K562 (cell line): Measurements from ENCODE around the gene IRF2BP2. TPM values are rescaled to one million over a fixed set of nuclear protein-coding genes. Genes with fewer than 3 reads are reported as not detected.
A peak's percentile ranks its signal among the peaks of the same experiment; 100 is the strongest.

ENCODE experiments used
- ATAC-seq: fragments of 200-7000 bp; cut with Tn5 transposase; 3 replicates; pipeline ENCODE4 v1.9.1; 2020; ENCODE audit warnings: moderate library complexity
- BruUV-seq: library from RNA; stranded (reverse); fragments of 400-500 nt; replicated peaks from 2 replicates; lab custom pipeline; 2021; lab: Mats Ljungman, UMichigan
- CTCF ChIA-PET: fragments of 300-600 bp; formaldehyde crosslinking; extraction: SDS; loops from one replicate; lab custom pipeline; 2021; ENCODE audit warnings: low intra/inter-chr PET ratio; lab: Yijun Ruan, JAX
- POLR2A ChIA-PET: fragments of 300-600, 350-650 bp; sonication (Branson Sonifier 250); formaldehyde crosslinking; extraction: SDS; loops from one replicate; lab custom pipeline; 2021; ENCODE audit warnings: antibody characterized with exemption, inconsistent platforms; lab: Yijun Ruan, JAX
- DNase-seq, 4 experiments: peaks; one replicate each; pipeline versions ENCODE4 v3.0.0 to v3.0.0-alpha.2; 2011 to 2018; ENCODE audit warnings: low spot score in 3 of 4, mixed read lengths in 3 of 4; ENCODE audit errors: extremely low read depth in 1 of 4
- FAIRE-seq: peaks from 2 replicates; lab custom pipeline; 2011; peaks lifted over from hg19 to GRCh38; lab: Jason Lieb, UNC
- H2AFZ ChIP-seq: 2 replicates; pipeline ENCODE4 v1.6.0; 2011; ENCODE audit warnings: low read depth, low read length, control low read depth, inconsistent platforms
- H3K27ac ChIP-seq: fragments of 200-600 bp; 3 replicates; pipeline ENCODE4 v1.8.0; 2011; ENCODE audit warnings: low read depth, mild to moderate bottlenecking, control low read depth, inconsistent platforms, low read length, moderate library complexity, mixed read lengths; ENCODE audit errors: extremely low read depth
- H3K27me3 ChIP-seq, 2 experiments: fragments of 300-600 bp in 1 of 2; 2 replicates in 1 of 2; 3 replicates in 1 of 2; pipeline versions ENCODE4 v1.6.0 to v1.8.0; 2011; ENCODE audit warnings: inconsistent platforms in 2 of 2, low read length in 2 of 2, mild to moderate bottlenecking in 1 of 2, mixed read lengths in 1 of 2, moderate library complexity in 1 of 2; ENCODE audit not compliant: control insufficient read depth in 2 of 2, insufficient read depth in 2 of 2
- H3K36me3 ChIP-seq: fragments of 300-600 bp; 3 replicates; pipeline ENCODE4 v1.8.0; 2011; ENCODE audit warnings: mild to moderate bottlenecking, low read length, inconsistent platforms; ENCODE audit not compliant: control insufficient read depth, insufficient read depth
- H3K4me1 ChIP-seq, 2 experiments: fragments of 200-600 bp in 1 of 2; replicated peaks in 1 of 2; 2 replicates in 1 of 2; 3 replicates in 1 of 2; pipeline versions ENCODE4 v1.5.1 to v1.8.0; 2011; ENCODE audit warnings: inconsistent platforms in 2 of 2, low read length in 2 of 2, mild to moderate bottlenecking in 1 of 2, mixed read lengths in 1 of 2, moderate library complexity in 1 of 2; ENCODE audit not compliant: control insufficient read depth in 2 of 2, insufficient read depth in 2 of 2
- H3K4me2 ChIP-seq: 2 replicates; pipeline ENCODE4 v1.6.1; 2011; ENCODE audit warnings: low read length, control low read depth, inconsistent platforms, mixed read lengths; ENCODE audit not compliant: insufficient read depth
- H3K4me3 ChIP-seq: fragments of 200-600 bp; sonication (generic), shearing (Covaris generic); 2 replicates; pipeline ENCODE4 v1.5.1; 2016; ENCODE audit warnings: control low read depth, inconsistent platforms
- H3K79me2 ChIP-seq: fragments of 200-600 bp; 3 replicates; pipeline ENCODE4 v1.8.0; 2011; ENCODE audit warnings: low read length, inconsistent platforms; ENCODE audit not compliant: control insufficient read depth, insufficient read depth
- H3K9ac ChIP-seq, 2 experiments: 2 replicates each; pipeline versions ENCODE4 v1.6.0 to v1.6.1; 2011; ENCODE audit warnings: low read depth in 2 of 2, low read length in 2 of 2, control low read depth in 1 of 2, inconsistent platforms in 1 of 2, mild to moderate bottlenecking in 1 of 2, mixed read lengths in 1 of 2; ENCODE audit not compliant: insufficient read depth in 1 of 2
- H3K9me1 ChIP-seq: one replicate; pipeline ENCODE4 v1.6.0; 2011; ENCODE audit warnings: inconsistent platforms, mild to moderate bottlenecking, low read length, moderate library complexity; ENCODE audit not compliant: control insufficient read depth, insufficient read depth
- H3K9me3 ChIP-seq: replicated peaks from 2 replicates; pipeline ENCODE4 v1.5.1; 2011; ENCODE audit warnings: low read depth, low read length, inconsistent platforms; ENCODE audit not compliant: control insufficient read depth, insufficient read depth
- H4K20me1 ChIP-seq: replicated peaks from 2 replicates; pipeline ENCODE4 v1.6.1; 2011; ENCODE audit warnings: low read length, inconsistent platforms, mixed read lengths; ENCODE audit not compliant: control insufficient read depth, insufficient read depth
- FOS ChIP-seq: IDR thresholded peaks from 3 replicates; pipeline ENCODE4 v1.6.1; 2011; ENCODE audit not compliant: insufficient read length; ENCODE audit errors: extremely low read depth
- FOXK2 ChIP-seq, 2 experiments: fragments of 450-650 bp; IDR thresholded peaks in 1 of 2; conservative IDR thresholded peaks in 1 of 2; 2 replicates each; pipeline ENCODE4 v1.6.1; 2016; ENCODE audit warnings: low read depth in 2 of 2, mild to moderate bottlenecking in 1 of 2
- IFI16 ChIP-seq: fragments of 250-450 bp; sonication (Bioruptor Pico); IDR thresholded peaks from 2 replicates; pipeline ENCODE4 v2.1.2; 2022; ENCODE audit warnings: mild to moderate bottlenecking, inconsistent platforms
- NCOA6 ChIP-seq: fragments of 450-650 bp; IDR thresholded peaks from 2 replicates; pipeline ENCODE4 v1.6.1; 2017; ENCODE audit warnings: mild to moderate bottlenecking
- NEUROD1 ChIP-seq: fragments of 150-350 bp; IDR thresholded peaks from 2 replicates; pipeline ENCODE4 v1.6.1; 2014; ENCODE audit warnings: borderline replicate concordance, low read length, low read depth; ENCODE audit not compliant: partially characterized antibody
- NFIC ChIP-seq: fragments of 450-650 bp; IDR thresholded peaks from 2 replicates; pipeline ENCODE4 v1.6.1; 2017; ENCODE audit warnings: mild to moderate bottlenecking, inconsistent platforms
- POLR2AphosphoS5 ChIP-seq: IDR thresholded peaks from 2 replicates; pipeline ENCODE4 v1.6.1; 2011; ENCODE audit warnings: mild to moderate bottlenecking, low read depth, low read length, moderate library complexity; ENCODE audit not compliant: control insufficient read depth, insufficient read depth
- PYGO2 ChIP-seq: fragments of 450-650 bp; IDR thresholded peaks from 2 replicates; pipeline ENCODE4 v1.6.1; 2016; ENCODE audit warnings: mild to moderate bottlenecking, missing genetic modification characterization, moderate library complexity, missing compliant biosample characterization
- SMAD2 ChIP-seq: fragments of 150-350 bp; IDR thresholded peaks from 2 replicates; pipeline ENCODE4 v1.6.1; 2014; ENCODE audit warnings: low read depth, mild to moderate bottlenecking, low read length
- SMARCB1 ChIP-seq: IDR thresholded peaks from 2 replicates; pipeline ENCODE4 v1.6.1; 2011; ENCODE audit warnings: improper control_type of control experiment, low read depth; ENCODE audit not compliant: insufficient read length
- ZBED1 ChIP-seq: IDR thresholded peaks from 2 replicates; pipeline ENCODE4 v1.6.1; 2014
- ZNF140 ChIP-seq: fragments of 250-450 bp; sonication (Bioruptor Pico); IDR thresholded peaks from 2 replicates; pipeline ENCODE4 v1.8.0; 2021; ENCODE audit warnings: moderate library complexity, mild to moderate bottlenecking, inconsistent platforms
- ZNF41 ChIP-seq: fragments of 250-450 bp; sonication (Bioruptor Pico); conservative IDR thresholded peaks from 2 replicates; pipeline ENCODE4 v1.4.0; 2020; ENCODE audit warnings: mild to moderate bottlenecking
- WGBS: fragments of 100-300 bp; shearing (Covaris generic); methylation state at CpG from one replicate; pipeline ENCODE4 v1.1.6; 2016; ENCODE audit warnings: low coverage, mixed read lengths; ENCODE audit not compliant: insufficient coverage; ENCODE audit errors: missing lambda C conversion rate; 5-methylcytosine and 5-hydroxymethylcytosine counted together
- in situ Hi-C: fragments of 300-500 bp; cut with MboI; formaldehyde crosslinking; loops from 4 replicates; pipeline ENCODE4 v1.15.0; 2018; ENCODE audit warnings: inconsistent platforms, mixed read lengths
- intact Hi-C: fragments of 100-400 bp; cut with micrococcal nuclease; formaldehyde crosslinking; loops from 2 replicates; pipeline ENCODE4 v1.14.2; 2022
- polyA plus RNA-seq, 8 experiments: library from polyadenylated mRNA; depleted of rRNA in 4 of 8; stranded (reverse) in 5 of 8; unstranded in 3 of 8; fragments of >200 nt; fragmentation: Nextera tagmentation in 2 of 8; fragmentation: Illumina TruSeq in 1 of 8; extraction: Ambion mirVana in 2 of 8; extraction: Trizol in 1 of 8; gene quantifications; 2 replicates each; pipeline versions ENCODE4 v1.2.1 to v1.2.3, GENCODE V29; 2011 to 2014; ENCODE audit warnings: inconsistent platforms in 1 of 8, missing spikeins in 1 of 8
- total RNA-seq, 7 experiments: library from RNA; depleted of rRNA in 6 of 7; stranded (reverse); fragments of >200 nt in 6 of 7; fragmentation: Illumina TruSeq in 2 of 7; extraction: Trizol in 2 of 7; gene quantifications; 2 replicates each; pipeline versions ENCODE4 v1.2.1 to v1.2.3, GENCODE V29; 2011 to 2021; ENCODE audit warnings: low replicate concordance in 1 of 7
- TF ChIP-seq, protein P1 (sequence below): fragments of 450-650 bp; IDR thresholded peaks from 2 replicates; pipeline ENCODE4 v1.6.1; 2016; ENCODE audit warnings: low read depth

Gene IRF2BP2
- total and polyA plus RNA-seq, 9 of the 15 experiments (the other 6 are each of a cell fraction or from before 2014, with no cell fraction given): 7.7 to 68.6 (median 22.1) TPM

DNA sequence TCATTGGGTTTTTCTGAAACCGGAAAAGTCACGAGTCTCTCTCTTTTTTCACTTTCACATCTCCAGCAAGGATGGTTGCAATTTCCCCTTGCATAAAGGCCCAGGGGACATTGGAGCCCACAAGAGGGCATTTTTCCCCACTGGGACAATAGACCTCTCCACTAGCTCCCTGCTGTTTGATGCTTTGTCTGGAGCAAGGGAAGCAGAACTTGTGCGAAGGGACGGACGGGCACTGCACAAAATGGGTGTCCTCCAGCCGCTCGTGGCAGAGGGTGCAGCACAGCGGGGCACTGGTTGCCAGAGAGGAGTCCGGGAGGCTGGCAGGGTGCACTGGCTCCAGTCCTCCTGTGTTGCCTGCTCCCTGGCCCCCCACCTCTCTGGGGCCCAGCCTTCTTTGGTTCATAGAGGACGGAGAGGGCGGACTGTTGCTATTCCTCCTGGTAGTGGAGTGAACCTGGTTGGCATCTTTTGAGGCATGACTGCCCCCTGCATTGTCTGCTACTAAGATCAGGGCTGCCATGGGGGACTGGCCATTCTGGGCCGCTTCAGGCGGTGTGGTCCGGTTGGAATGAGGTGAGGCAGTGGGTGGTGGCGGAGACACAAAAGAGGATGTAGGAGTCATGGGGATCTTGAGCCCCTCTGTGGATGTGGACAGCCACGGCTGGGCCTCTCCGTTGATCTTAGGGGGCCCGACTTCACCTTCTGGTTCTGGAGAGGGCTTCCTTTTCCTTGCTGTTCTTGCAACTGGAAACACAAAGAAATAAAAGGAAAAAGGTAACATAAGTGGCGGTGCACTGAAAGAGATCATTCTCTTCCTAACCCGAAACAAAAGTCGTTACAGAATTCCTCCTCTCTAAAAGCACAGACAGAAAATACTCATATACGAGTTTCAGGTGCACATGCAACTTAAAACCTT lies 2.6 kb downstream of the IRF2BP2 start:
- Histone ChIP-seq H3K36me3 (peaks cover 55% of the 10 kb centered on the region), H3K4me3 (peak overlapping the region; percentile 69), H3K27ac (peak overlapping the region; percentile 90), H3K9me1 (no peaks in the 10 kb centered on the region), H3K4me2 (peak overlapping the region; percentile 94), H3K9ac (peak overlapping the region; percentile 93 to 99), H4K20me1 (peaks cover 29% of the 10 kb centered on the region; the same call in 1 of the 2 replicates), H3K27me3 (no peaks in the 10 kb centered on the region), H2AFZ (no peak overlapping the region), H3K9me3 (no peaks in the 10 kb centered on the region), H3K79me2 (peaks cover 70% of the 10 kb centered on the region), H3K4me1 (peaks cover 36 to 43% of the 10 kb centered on the region in 2 experiments)
- intact Hi-C loops (loop anchor here (1.0 to 10.0 kb wide), 3 partner anchors 108 to 897 kb away; partner anchors contain the start of gene B3GALNT2), in situ Hi-C loops (no loop called here)
- FAIRE-seq (peak; percentile 66), DNase-seq (peak in 2 of 4 experiments; percentile 46 to 74), ATAC-seq (peak; percentile 15)
- ChIA-PET POLR2A (interaction anchor here (0.6 to 2.0 kb wide), 13 partner anchors 10 to 466 kb away, joined by 3 to 7 read pairs (median 3); no protein-coding TSS in a partner anchor), CTCF (interaction anchor here (1.2 kb wide), 1 partner anchor 108 kb away, joined by 4 read pairs; no protein-coding TSS in a partner anchor)
- 17% methylated on average over 22 of the region's 22 CpGs for WGBS
- BruUV-seq: no TSS peak
- TF ChIP-seq PYGO2 (no peak), ZNF41 (CRISPR knock-in tag) (no peak), SMARCB1 (no peak), NEUROD1 (no peak), ZNF140 (CRISPR knock-in tag) (no peak), NCOA6 (no peak), ZBED1 (no peak), FOS (no peak), POLR2AphosphoS5 (0 out of 2 replicates have a peak, but pooled peaks have one; percentile 15), IFI16 (CRISPR knock-in tag) (no peak), NFIC (no peak), SMAD2 (no peak), FOXK2 (conservative IDR thresholded peaks at IDR 0.05 in 1 of 2, IDR thresholded peaks at IDR 0.05 in 1 of 2; ENCODE audit: low read depth in 2 of 2) (no peak)
- TF ChIP-seq, protein P1, sequence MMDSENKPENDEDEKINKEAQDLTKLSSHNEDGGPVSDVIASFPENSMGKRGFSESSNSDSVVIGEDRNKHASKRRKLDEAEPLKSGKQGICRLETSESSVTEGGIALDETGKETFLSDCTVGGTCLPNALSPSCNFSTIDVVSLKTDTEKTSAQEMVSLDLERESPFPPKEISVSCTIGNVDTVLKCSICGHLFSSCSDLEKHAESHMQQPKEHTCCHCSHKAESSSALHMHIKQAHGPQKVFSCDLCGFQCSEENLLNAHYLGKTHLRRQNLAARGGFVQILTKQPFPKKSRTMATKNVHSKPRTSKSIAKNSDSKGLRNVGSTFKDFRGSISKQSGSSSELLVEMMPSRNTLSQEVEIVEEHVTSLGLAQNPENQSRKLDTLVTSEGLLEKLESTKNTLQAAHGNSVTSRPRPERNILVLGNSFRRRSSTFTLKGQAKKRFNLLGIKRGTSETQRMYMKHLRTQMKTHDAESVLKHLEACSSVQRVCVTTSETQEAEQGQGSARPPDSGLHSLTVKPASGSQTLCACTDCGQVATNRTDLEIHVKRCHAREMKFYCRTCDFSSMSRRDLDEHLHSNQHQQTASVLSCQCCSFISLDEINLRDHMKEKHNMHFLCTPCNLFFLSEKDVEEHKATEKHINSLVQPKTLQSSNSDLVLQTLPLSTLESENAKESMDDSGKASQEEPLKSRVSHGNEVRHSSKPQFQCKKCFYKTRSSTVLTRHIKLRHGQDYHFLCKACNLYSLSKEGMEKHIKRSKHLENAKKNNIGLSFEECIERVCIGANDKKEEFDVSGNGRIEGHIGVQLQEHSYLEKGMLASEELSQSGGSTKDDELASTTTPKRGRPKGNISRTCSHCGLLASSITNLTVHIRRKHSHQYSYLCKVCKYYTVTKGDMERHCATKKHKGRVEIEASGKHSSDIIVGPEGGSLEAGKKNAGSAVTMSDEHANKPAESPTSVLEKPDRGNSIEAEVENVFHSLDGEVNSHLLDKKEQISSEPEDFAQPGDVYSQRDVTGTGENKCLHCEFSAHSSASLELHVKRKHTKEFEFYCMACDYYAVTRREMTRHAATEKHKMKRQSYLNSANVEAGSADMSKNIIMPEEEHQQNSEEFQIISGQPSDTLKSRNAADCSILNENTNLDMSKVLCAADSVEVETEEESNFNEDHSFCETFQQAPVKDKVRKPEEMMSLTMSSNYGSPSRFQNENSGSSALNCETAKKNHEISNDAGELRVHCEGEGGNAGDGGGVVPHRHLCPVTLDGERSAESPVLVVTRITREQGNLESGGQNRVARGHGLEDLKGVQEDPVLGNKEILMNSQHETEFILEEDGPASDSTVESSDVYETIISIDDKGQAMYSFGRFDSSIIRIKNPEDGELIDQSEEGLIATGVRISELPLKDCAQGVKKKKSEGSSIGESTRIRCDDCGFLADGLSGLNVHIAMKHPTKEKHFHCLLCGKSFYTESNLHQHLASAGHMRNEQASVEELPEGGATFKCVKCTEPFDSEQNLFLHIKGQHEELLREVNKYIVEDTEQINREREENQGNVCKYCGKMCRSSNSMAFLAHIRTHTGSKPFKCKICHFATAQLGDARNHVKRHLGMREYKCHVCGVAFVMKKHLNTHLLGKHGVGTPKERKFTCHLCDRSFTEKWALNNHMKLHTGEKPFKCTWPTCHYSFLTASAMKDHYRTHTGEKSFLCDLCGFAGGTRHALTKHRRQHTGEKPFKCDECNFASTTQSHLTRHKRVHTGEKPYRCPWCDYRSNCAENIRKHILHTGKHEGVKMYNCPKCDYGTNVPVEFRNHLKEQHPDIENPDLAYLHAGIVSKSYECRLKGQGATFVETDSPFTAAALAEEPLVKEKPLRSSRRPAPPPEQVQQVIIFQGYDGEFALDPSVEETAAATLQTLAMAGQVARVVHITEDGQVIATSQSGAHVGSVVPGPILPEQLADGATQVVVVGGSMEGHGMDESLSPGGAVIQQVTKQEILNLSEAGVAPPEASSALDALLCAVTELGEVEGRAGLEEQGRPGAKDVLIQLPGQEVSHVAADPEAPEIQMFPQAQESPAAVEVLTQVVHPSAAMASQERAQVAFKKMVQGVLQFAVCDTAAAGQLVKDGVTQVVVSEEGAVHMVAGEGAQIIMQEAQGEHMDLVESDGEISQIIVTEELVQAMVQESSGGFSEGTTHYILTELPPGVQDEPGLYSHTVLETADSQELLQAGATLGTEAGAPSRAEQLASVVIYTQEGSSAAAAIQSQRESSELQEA: no peak
